K562 (cell line): ENCODE data around the gene TLE6. TPM values are rescaled to one million over a fixed set of nuclear protein-coding genes. Genes with fewer than 3 reads are reported as not detected.
A peak's percentile ranks its signal among the peaks of the same experiment; 100 is the strongest.

Experiments used
- ARID4B ChIP-seq: sonication (generic); formaldehyde crosslinking; IDR thresholded peaks from 2 replicates; pipeline ENCODE4 v1.8.0; 2022; ENCODE audit warnings: mild to moderate bottlenecking, missing genetic modification reagents
- C11orf30 ChIP-seq: fragments of 450-650 bp; IDR thresholded peaks from 2 replicates; pipeline ENCODE4 v1.6.1; 2016; ENCODE audit warnings: low read depth, mild to moderate bottlenecking
- CBFA2T3 ChIP-seq: fragments of 450-650 bp; IDR thresholded peaks from 2 replicates; pipeline ENCODE4 v1.6.1; 2017
- CREM ChIP-seq: IDR thresholded peaks from 2 replicates; pipeline ENCODE4 v1.6.1; 2014; ENCODE audit warnings: antibody characterized with exemption, low read depth
- DIDO1 ChIP-seq: fragments of 450-650 bp; IDR thresholded peaks from 2 replicates; pipeline ENCODE4 v1.6.1; 2016; ENCODE audit warnings: low read depth, missing biosample characterization, missing genetic modification characterization
- EP400 ChIP-seq: fragments of 450-650 bp; IDR thresholded peaks from 2 replicates; pipeline ENCODE4 v1.6.1; 2017; ENCODE audit warnings: antibody characterized with exemption, mild to moderate bottlenecking, moderate library complexity
- GATAD2A ChIP-seq: fragments of 450-650 bp; IDR thresholded peaks from 2 replicates; pipeline ENCODE4 v1.6.1; 2017
- JUND ChIP-seq, 2 experiments: IDR thresholded peaks; 2 replicates in 1 of 2; 3 replicates in 1 of 2; pipeline ENCODE4 v1.6.1; 2011; ENCODE audit warnings: borderline replicate concordance in 2 of 2, low read depth in 2 of 2, low read length in 2 of 2, improper control_type of control experiment in 1 of 2, missing biosample characterization in 1 of 2, missing genetic modification characterization in 1 of 2, missing genetic modification reagents in 1 of 2
- KAT8 ChIP-seq: fragments of 450-650 bp; IDR thresholded peaks from 2 replicates; pipeline ENCODE4 v1.6.1; 2016; ENCODE audit warnings: low read depth, mild to moderate bottlenecking
- MTA2 ChIP-seq: fragments of 450-650 bp; IDR thresholded peaks from 2 replicates; pipeline ENCODE4 v1.6.1; 2016; ENCODE audit warnings: low read depth
- PHF21A ChIP-seq: fragments of 450-650 bp; IDR thresholded peaks from 2 replicates; pipeline ENCODE4 v1.6.1; 2017; ENCODE audit warnings: low read depth, borderline replicate concordance
- PRDM10 ChIP-seq: fragments of 450-650 bp; IDR thresholded peaks from 2 replicates; pipeline ENCODE4 v1.6.1; 2018; ENCODE audit not compliant: partially characterized antibody
- SETDB1 ChIP-seq: IDR thresholded peaks from one replicate; pipeline ENCODE4 v1.6.1; 2012; ENCODE audit warnings: low read length, control low read depth, inconsistent platforms
- SMAD4 ChIP-seq: fragments of 250-450 bp; sonication (Bioruptor Pico); conservative IDR thresholded peaks from 2 replicates; pipeline ENCODE4 v1.8.0; 2021; ENCODE audit warnings: inconsistent platforms, mild to moderate bottlenecking, moderate library complexity
- ZBTB5 ChIP-seq: fragments of 450-650 bp; IDR thresholded peaks from 2 replicates; pipeline ENCODE4 v1.6.1; 2017; ENCODE audit warnings: antibody characterized with exemption
- ZKSCAN3 ChIP-seq: fragments of 250-450 bp; sonication (Bioruptor Pico); IDR thresholded peaks from 2 replicates; pipeline ENCODE4 v1.4.0; 2020
- ZNF3 ChIP-seq: fragments of 250-450 bp; sonication (Bioruptor Pico); IDR thresholded peaks from 2 replicates; pipeline ENCODE4 v1.5.0; 2021; ENCODE audit warnings: mild to moderate bottlenecking, moderate library complexity
- ZNF507 ChIP-seq: conservative IDR thresholded peaks from 2 replicates; pipeline ENCODE4 v1.6.1; 2017; ENCODE audit warnings: missing genetic modification characterization, missing compliant biosample characterization
- polyA plus RNA-seq, 8 experiments: library from polyadenylated mRNA; depleted of rRNA in 4 of 8; stranded (reverse) in 5 of 8; unstranded in 3 of 8; fragments of >200 nt; fragmentation: Nextera tagmentation in 2 of 8; fragmentation: Illumina TruSeq in 1 of 8; extraction: Ambion mirVana in 2 of 8; extraction: Trizol in 1 of 8; gene quantifications; 2 replicates each; pipeline versions ENCODE4 v1.2.1 to v1.2.3, GENCODE V29; 2011 to 2014; ENCODE audit warnings: inconsistent platforms in 1 of 8, missing spikeins in 1 of 8
- total RNA-seq, 7 experiments: library from RNA; depleted of rRNA in 6 of 7; stranded (reverse); fragments of >200 nt in 6 of 7; fragmentation: Illumina TruSeq in 2 of 7; extraction: Trizol in 2 of 7; gene quantifications; 2 replicates each; pipeline versions ENCODE4 v1.2.1 to v1.2.3, GENCODE V29; 2011 to 2021; ENCODE audit warnings: low replicate concordance in 1 of 7
- TF ChIP-seq, protein P1 (sequence below), 2 experiments: fragments of 450-650 bp; conservative IDR thresholded peaks; 2 replicates each; pipeline ENCODE4 v1.6.1; 2017; ENCODE audit warnings: mild to moderate bottlenecking in 2 of 2, moderate library complexity in 2 of 2

Gene TLE6
- total and polyA plus RNA-seq, 9 of the 15 experiments (the other 6 are each of a cell fraction or from before 2014, with no cell fraction given), result 1.1 to 6.1 (median 2.5) TPM

DNA sequence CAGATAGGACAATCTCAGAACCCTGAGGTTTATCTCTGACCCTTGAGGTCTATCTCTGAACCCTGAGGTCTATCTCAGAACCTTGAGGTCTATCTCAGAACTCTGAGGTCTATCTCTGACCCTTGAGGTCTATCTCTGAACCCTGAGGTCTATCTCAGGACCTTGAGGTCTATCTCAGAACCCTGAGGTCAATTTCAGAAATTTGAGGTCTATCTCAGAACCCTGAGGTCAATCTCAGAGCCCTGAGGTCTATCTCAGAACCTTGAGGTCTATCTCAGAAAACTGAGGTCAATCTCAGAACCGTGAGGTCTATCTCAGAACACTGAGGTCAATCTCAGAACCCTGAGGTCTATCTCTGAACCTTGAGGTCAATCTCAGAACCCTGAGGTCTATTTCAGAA lies 49.4 kb downstream of the TLE6 start (continued):
- TF ChIP-seq PRDM10 (no peak), CREM (no peak), DIDO1 (tag) (no peak), ARID4B (CRISPR knock-in tag) (no peak), ZNF3 (CRISPR knock-in tag) (no peak), ZKSCAN3 (CRISPR knock-in tag) (peak; percentile 99), CBFA2T3 (no peak), SETDB1 (no peak), MTA2 (no peak), ZNF507 (no peak), EP400 (peak; percentile 64; the same call in 1 of the 2 replicates), ZBTB5 (no peak), C11orf30 (no peak), KAT8 (no peak), GATAD2A (0 out of 2 replicates have a peak, but pooled peaks have one; percentile 46), JUND (IDR thresholded peaks at IDR 0.05; ENCODE audit: borderline replicate concordance, low read depth, low read length) (no peak), JUND (tag; IDR thresholded peaks at IDR 0.05; ENCODE audit: borderline replicate concordance, low read depth, low read length) (no peak), PHF21A (no peak), SMAD4 (CRISPR knock-in tag) (peak; percentile 44; the same call in 1 of the 2 replicates)
- TF ChIP-seq, protein P1, sequence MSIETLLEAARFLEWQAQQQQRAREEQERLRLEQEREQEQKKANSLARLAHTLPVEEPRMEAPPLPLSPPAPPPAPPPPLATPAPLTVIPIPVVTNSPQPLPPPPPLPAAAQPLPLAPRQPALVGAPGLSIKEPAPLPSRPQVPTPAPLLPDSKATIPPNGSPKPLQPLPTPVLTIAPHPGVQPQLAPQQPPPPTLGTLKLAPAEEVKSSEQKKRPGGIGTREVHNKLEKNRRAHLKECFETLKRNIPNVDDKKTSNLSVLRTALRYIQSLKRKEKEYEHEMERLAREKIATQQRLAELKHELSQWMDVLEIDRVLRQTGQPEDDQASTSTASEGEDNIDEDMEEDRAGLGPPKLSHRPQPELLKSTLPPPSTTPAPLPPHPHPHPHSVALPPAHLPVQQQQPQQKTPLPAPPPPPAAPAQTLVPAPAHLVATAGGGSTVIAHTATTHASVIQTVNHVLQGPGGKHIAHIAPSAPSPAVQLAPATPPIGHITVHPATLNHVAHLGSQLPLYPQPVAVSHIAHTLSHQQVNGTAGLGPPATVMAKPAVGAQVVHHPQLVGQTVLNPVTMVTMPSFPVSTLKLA (conservative IDR thresholded peaks at IDR 0.05), result no peak
